K562 (cell line): ENCODE measurements around the gene AQR.

Experiments used
- ARID2 ChIP-seq: fragments of 450-650 bp; IDR thresholded peaks from 2 replicates; pipeline ENCODE4 v1.6.1; 2017; ENCODE audit warnings: antibody characterized with exemption, mild to moderate bottlenecking
- CREB1 ChIP-seq, 2 experiments: sonication (generic) in 1 of 2; formaldehyde crosslinking in 1 of 2; IDR thresholded peaks; 2 replicates each; pipeline versions ENCODE4 v1.6.1 to v1.8.0; 2012 to 2022; ENCODE audit warnings: inconsistent platforms in 1 of 2, mild to moderate bottlenecking in 1 of 2, missing genetic modification reagents in 1 of 2, moderate library complexity in 1 of 2
- EZH2 ChIP-seq: IDR thresholded peaks from 2 replicates; pipeline ENCODE4 v1.6.1; 2012; ENCODE audit warnings: low read depth, mild to moderate bottlenecking, inconsistent platforms, low read length, borderline replicate concordance
- FOSL1 ChIP-seq: fragments of 200-800 bp; sonication (Bioruptor generic); conservative IDR thresholded peaks from 2 replicates; pipeline ENCODE4 v1.6.1; 2016; ENCODE audit warnings: missing genetic modification characterization, missing compliant biosample characterization
- KDM5B ChIP-seq: fragments of 200-600 bp; sonication (generic); IDR thresholded peaks from 2 replicates; pipeline ENCODE4 v1.6.1; 2012; ENCODE audit warnings: low read depth, mild to moderate bottlenecking, moderate library complexity, low read length, control low read depth, inconsistent platforms; ENCODE audit not compliant: insufficient replicate concordance
- NFE2L1 ChIP-seq: fragments of 450-650 bp; IDR thresholded peaks from 2 replicates; pipeline ENCODE4 v1.6.1; 2016; ENCODE audit warnings: missing genetic modification characterization, low read depth, mild to moderate bottlenecking, missing compliant biosample characterization, moderate library complexity, borderline replicate concordance
- PRPF4 ChIP-seq: fragments of 200-400 bp; formaldehyde crosslinking; IDR thresholded peaks from one replicate; pipeline ENCODE4 v1.6.1; 2017; ENCODE audit warnings: low read length, low read depth, mild to moderate bottlenecking; ENCODE audit not compliant: insufficient read depth, poor library complexity, severe bottlenecking
- ZNF23 ChIP-seq: fragments of 250-450 bp; sonication (Bioruptor Pico); IDR thresholded peaks from 2 replicates; pipeline ENCODE4 v1.4.0; 2020; ENCODE audit warnings: mild to moderate bottlenecking
- ZNF41 ChIP-seq: fragments of 250-450 bp; sonication (Bioruptor Pico); conservative IDR thresholded peaks from 2 replicates; pipeline ENCODE4 v1.4.0; 2020; ENCODE audit warnings: mild to moderate bottlenecking
- TF ChIP-seq, protein P1 (sequence below), 3 experiments: IDR thresholded peaks in 2 of 3; conservative IDR thresholded peaks in 1 of 3; 2 replicates each; pipeline ENCODE4 v1.5.1; 2011 to 2012; ENCODE audit warnings: low read length in 3 of 3, mild to moderate bottlenecking in 3 of 3, control low read depth in 2 of 3, improper control_type of control experiment in 1 of 3, inconsistent platforms in 1 of 3, low read depth in 1 of 3, mixed read lengths in 1 of 3, moderate library complexity in 1 of 3; ENCODE audit not compliant: insufficient read depth in 2 of 3
- TF ChIP-seq, protein P2 (sequence below): fragments of 450-650 bp; IDR thresholded peaks from one replicate; pipeline ENCODE4 v1.6.1; 2018; ENCODE audit warnings: mild to moderate bottlenecking, moderate library complexity; ENCODE audit not compliant: partially characterized antibody
- TF ChIP-seq, protein P3 (sequence below), 2 experiments: fragments of 450-650 bp in 1 of 2; sonication (generic) in 1 of 2; formaldehyde crosslinking in 1 of 2; IDR thresholded peaks in 1 of 2; conservative IDR thresholded peaks in 1 of 2; 2 replicates each; pipeline versions ENCODE4 v1.6.1 to v1.8.1; 2016 to 2023; ENCODE audit warnings: mild to moderate bottlenecking in 2 of 2, moderate library complexity in 2 of 2, inconsistent platforms in 1 of 2, missing genetic modification reagents in 1 of 2
- TF ChIP-seq, protein P4 (sequence below): fragments of 450-650 bp; IDR thresholded peaks from 2 replicates; pipeline ENCODE4 v1.6.1; 2018; ENCODE audit warnings: mild to moderate bottlenecking, low read depth; ENCODE audit not compliant: partially characterized antibody

DNA sequence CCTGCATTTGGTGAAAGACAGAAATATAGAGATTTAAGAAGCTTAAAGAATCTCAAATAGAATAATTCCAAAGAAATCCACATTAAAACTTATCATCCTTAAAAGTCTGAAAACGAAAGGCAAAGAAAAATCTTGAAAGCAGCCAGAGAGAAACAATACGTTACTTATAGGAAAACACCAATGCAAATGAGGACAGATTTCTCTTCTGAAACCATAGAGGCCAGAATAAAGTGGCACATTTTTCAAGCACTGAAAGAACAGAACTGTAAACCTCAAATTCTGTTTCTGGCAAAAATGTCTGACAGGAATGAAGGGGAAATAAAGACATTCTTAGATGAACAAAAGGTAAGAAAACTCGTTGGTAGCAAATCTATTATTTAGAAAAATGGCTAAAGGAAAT lies 160.4 kb downstream of the AQR start:
- TF ChIP-seq ZNF41 (CRISPR knock-in tag) (no peak), ARID2 (no peak), KDM5B (no peak), CREB1 (IDR thresholded peaks at IDR 0.05) (no peak), CREB1 (CRISPR knock-in tag; IDR thresholded peaks at IDR 0.05) (no peak), ZNF23 (no peak), NFE2L1 (no peak), EZH2 (no peak), PRPF4 (no peak), FOSL1 (tag) (no peak)
- TF ChIP-seq, protein P1, sequence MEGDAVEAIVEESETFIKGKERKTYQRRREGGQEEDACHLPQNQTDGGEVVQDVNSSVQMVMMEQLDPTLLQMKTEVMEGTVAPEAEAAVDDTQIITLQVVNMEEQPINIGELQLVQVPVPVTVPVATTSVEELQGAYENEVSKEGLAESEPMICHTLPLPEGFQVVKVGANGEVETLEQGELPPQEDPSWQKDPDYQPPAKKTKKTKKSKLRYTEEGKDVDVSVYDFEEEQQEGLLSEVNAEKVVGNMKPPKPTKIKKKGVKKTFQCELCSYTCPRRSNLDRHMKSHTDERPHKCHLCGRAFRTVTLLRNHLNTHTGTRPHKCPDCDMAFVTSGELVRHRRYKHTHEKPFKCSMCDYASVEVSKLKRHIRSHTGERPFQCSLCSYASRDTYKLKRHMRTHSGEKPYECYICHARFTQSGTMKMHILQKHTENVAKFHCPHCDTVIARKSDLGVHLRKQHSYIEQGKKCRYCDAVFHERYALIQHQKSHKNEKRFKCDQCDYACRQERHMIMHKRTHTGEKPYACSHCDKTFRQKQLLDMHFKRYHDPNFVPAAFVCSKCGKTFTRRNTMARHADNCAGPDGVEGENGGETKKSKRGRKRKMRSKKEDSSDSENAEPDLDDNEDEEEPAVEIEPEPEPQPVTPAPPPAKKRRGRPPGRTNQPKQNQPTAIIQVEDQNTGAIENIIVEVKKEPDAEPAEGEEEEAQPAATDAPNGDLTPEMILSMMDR (IDR thresholded peaks at IDR 0.05 in 2 of 3, conservative IDR thresholded peaks at IDR 0.05 in 1 of 3; ENCODE audit: insufficient read depth in 2 of 3, low read depth in 1 of 3, low read length in 3 of 3): no peak
- TF ChIP-seq, protein P2, sequence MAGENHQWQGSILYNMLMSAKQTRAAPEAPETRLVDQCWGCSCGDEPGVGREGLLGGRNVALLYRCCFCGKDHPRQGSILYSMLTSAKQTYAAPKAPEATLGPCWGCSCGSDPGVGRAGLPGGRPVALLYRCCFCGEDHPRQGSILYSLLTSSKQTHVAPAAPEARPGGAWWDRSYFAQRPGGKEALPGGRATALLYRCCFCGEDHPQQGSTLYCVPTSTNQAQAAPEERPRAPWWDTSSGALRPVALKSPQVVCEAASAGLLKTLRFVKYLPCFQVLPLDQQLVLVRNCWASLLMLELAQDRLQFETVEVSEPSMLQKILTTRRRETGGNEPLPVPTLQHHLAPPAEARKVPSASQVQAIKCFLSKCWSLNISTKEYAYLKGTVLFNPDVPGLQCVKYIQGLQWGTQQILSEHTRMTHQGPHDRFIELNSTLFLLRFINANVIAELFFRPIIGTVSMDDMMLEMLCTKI: no peak
- TF ChIP-seq, protein P3, sequence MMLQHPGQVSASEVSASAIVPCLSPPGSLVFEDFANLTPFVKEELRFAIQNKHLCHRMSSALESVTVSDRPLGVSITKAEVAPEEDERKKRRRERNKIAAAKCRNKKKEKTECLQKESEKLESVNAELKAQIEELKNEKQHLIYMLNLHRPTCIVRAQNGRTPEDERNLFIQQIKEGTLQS (IDR thresholded peaks at IDR 0.05): no peak
- TF ChIP-seq, protein P3 (CRISPR knock-in tag; conservative IDR thresholded peaks at IDR 0.05): no peak
- TF ChIP-seq, protein P4, sequence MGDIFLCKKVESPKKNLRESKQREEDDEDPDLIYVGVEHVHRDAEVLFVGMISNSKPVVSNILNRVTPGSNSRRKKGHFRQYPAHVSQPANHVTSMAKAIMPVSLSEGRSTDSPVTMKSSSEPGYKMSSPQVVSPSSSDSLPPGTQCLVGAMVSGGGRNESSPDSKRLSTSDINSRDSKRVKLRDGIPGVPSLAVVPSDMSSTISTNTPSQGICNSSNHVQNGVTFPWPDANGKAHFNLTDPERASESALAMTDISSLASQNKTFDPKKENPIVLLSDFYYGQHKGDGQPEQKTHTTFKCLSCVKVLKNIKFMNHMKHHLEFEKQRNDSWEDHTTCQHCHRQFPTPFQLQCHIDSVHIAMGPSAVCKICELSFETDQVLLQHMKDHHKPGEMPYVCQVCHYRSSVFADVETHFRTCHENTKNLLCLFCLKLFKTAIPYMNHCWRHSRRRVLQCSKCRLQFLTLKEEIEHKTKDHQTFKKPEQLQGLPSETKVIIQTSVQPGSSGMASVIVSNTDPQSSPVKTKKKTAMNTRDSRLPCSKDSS: no peak
